GM12874 (cell line): Measurements from ENCODE around the gene PAX7.

ENCODE experiments used
- CTCF ChIP-seq: IDR thresholded peaks from 2 replicates; pipeline ENCODE4 v1.5.1; 2011; ENCODE audit warnings: low read depth, mild to moderate bottlenecking, control low read depth, low read length, moderate library complexity; ENCODE audit not compliant: insufficient read depth

Gene PAX7

GRCh38 chr1:18691648-18692047 lies 61.0 kb downstream of the PAX7 start:
- no peak for TF ChIP-seq CTCF

- TF ChIP-seq CTCF: no peak
These were observed 62.8 kb downstream of the PAX7 start for GRCh38 chr1:18693256-18694098.

GRCh38 chr1:18697541-18697940 lies 66.9 kb downstream of the PAX7 start:
- TF ChIP-seq CTCF: no peak

GRCh38 chr1:18700530-18700929 lies 69.9 kb downstream of the PAX7 start:
- TF ChIP-seq CTCF: no peak

GRCh38 chr1:18701183-18701582 lies 70.5 kb downstream of the PAX7 start:
- no peak for TF ChIP-seq CTCF

- TF ChIP-seq CTCF: no peak
These were observed 72.5 kb downstream of the PAX7 start for GRCh38 chr1:18703041-18703621.

- TF ChIP-seq CTCF: no peak
These were observed 75.2 kb downstream of the PAX7 start for GRCh38 chr1:18705811-18706210.
